ENCODE data around the gene PZP. TPM values are rescaled to one million over a fixed set of nuclear protein-coding genes. Genes with fewer than 3 reads are reported as not detected.
"Not testable (repeated sequence)": the region's sequence is repeated elsewhere in the genome, so short reads cannot be mapped to it uniquely, and the experiment has no call there.

The PZP gene
- total RNA-seq = under 1 TPM in 2 of 4 donors, not detected in 2; 0.07 to 0.46 TPM

GRCh38 chr12:9208229-9208628 lies at the start of gene PZP:
TSS of gene PZP (minus strand) at chr12:9208395. CDS start at chr12:9208341, 54 bp downstream.
- no peak for TF ChIP-seq CTCF (IDR thresholded peaks at IDR 0.05 in 4 of 5, conservative IDR thresholded peaks at IDR 0.05 in 1 of 5)
- TF ChIP-seq POLR2A (IDR thresholded peaks at IDR 0.05) = no peak
- H3K36me3 ChIP-seq = no peaks in the 10 kb centered on the region
- in situ Hi-C loops (cut with MboI; ENCODE audit: low sequenced_read_pairs in 4 of 4) = no loop called here
- no peaks in the 10 kb centered on the region for H3K27me3 ChIP-seq
- no peak for DNase-seq
- intact Hi-C loops (cut with DNase I; ENCODE audit: low total_unique reads) = no loop called here
- H3K9me3 ChIP-seq = no peaks in the 10 kb centered on the region
- no peak within 1 kb of the TSS for H3K27ac ChIP-seq
- no peaks in the 10 kb centered on the region for H3K4me1 ChIP-seq
- H3K4me3 ChIP-seq = no peak within 1 kb of the TSS
- ATAC-seq = no peak

GRCh38 chr12:9256758-9257405 lies 48.7 kb upstream of the PZP start:
- no peak overlapping the region for H3K4me3 ChIP-seq
- H3K9me3 ChIP-seq = no peaks in the 10 kb centered on the region
- TF ChIP-seq POLR2A (IDR thresholded peaks at IDR 0.05) (no peak), CTCF (IDR thresholded peaks at IDR 0.05 in 4 of 5, conservative IDR thresholded peaks at IDR 0.05 in 1 of 5) (no peak)
- no peak for ATAC-seq
- H3K36me3 ChIP-seq = no peaks in the 10 kb centered on the region
- no peak overlapping the region for H3K27ac ChIP-seq
- in situ Hi-C loops (cut with MboI; ENCODE audit: low sequenced_read_pairs in 4 of 4) (no loop called here), intact Hi-C loops (cut with DNase I; ENCODE audit: low total_unique reads) (no loop called here)
- DNase-seq = no peak
- no peaks in the 10 kb centered on the region for H3K4me1 ChIP-seq
- H3K27me3 ChIP-seq = no peaks in the 10 kb centered on the region

- TF ChIP-seq CTCF (IDR thresholded peaks at IDR 0.05 in 4 of 5, conservative IDR thresholded peaks at IDR 0.05 in 1 of 5) (no peak), POLR2A (IDR thresholded peaks at IDR 0.05) (no peak)
- Histone ChIP-seq H3K4me3 (no peak overlapping the region), H3K27ac (no peak overlapping the region), H3K4me1 (no peaks in the 10 kb centered on the region), H3K27me3 (no peaks in the 10 kb centered on the region), H3K36me3 (no peaks in the 10 kb centered on the region), H3K9me3 (no peaks in the 10 kb centered on the region)
- no peak for ATAC-seq
- intact Hi-C loops (cut with DNase I; ENCODE audit: low total_unique reads) = no loop called here
- in situ Hi-C loops (cut with MboI; ENCODE audit: low sequenced_read_pairs in 4 of 4) = no loop called here
- DNase-seq = no peak
These were observed 48.1 kb upstream of the PZP start for GRCh38 chr12:9256341-9256740.

- Histone ChIP-seq H3K9me3 (no peaks in the 10 kb centered on the region), H3K36me3 (no peaks in the 10 kb centered on the region), H3K27me3 (no peaks in the 10 kb centered on the region), H3K4me3 (no peak overlapping the region), H3K4me1 (no peaks in the 10 kb centered on the region), H3K27ac (no peak overlapping the region)
- ATAC-seq (no peak), DNase-seq (no peak)
- in situ Hi-C loops (cut with MboI; ENCODE audit: low sequenced_read_pairs in 4 of 4) = no loop called here
- intact Hi-C loops (cut with DNase I; ENCODE audit: low total_unique reads) = no loop called here
- TF ChIP-seq CTCF (IDR thresholded peaks at IDR 0.05 in 4 of 5, conservative IDR thresholded peaks at IDR 0.05 in 1 of 5) = no peak
- no peak for TF ChIP-seq POLR2A (IDR thresholded peaks at IDR 0.05)
These were observed 47.6 kb upstream of the PZP start for GRCh38 chr12:9255837-9256236.

GRCh38 chr12:9253464-9253863 lies 45.3 kb upstream of the PZP start:
- Histone ChIP-seq H3K27me3 (no peaks in the 10 kb centered on the region), H3K36me3 (no peaks in the 10 kb centered on the region), H3K4me1 (no peaks in the 10 kb centered on the region), H3K9me3 (no peaks in the 10 kb centered on the region), H3K27ac (no peak overlapping the region), H3K4me3 (no peak overlapping the region)
- intact Hi-C loops (cut with DNase I; ENCODE audit: low total_unique reads) (no loop called here), in situ Hi-C loops (cut with MboI; ENCODE audit: low sequenced_read_pairs in 4 of 4) (no loop called here)
- no peak for DNase-seq
- ATAC-seq = no peak
- TF ChIP-seq CTCF (IDR thresholded peaks at IDR 0.05 in 4 of 5, conservative IDR thresholded peaks at IDR 0.05 in 1 of 5) (no peak), POLR2A (IDR thresholded peaks at IDR 0.05) (no peak)

- in situ Hi-C loops (cut with MboI; ENCODE audit: low sequenced_read_pairs in 4 of 4); H3K4me1 ChIP-seq; H3K4me3 ChIP-seq; ATAC-seq; H3K9me3 ChIP-seq; intact Hi-C loops (cut with DNase I; ENCODE audit: low total_unique reads); H3K36me3 ChIP-seq; H3K27ac ChIP-seq; H3K27me3 ChIP-seq; DNase-seq: not testable (repeated sequence)
These were observed 44.6 kb upstream of the PZP start for GRCh38 chr12:9252791-9253190.

Measured in gastrocnemius medialis (tissue), 4 donors.